OCI-LY1 (cell line): ENCODE measurements around the gene PRRT1.

Experiments
- H2AFZ ChIP-seq: fragments of 200-600 bp; sonication (generic), shearing (Covaris generic); 2 replicates; pipeline ENCODE4 v1.6.0; 2014; ENCODE audit warnings: antibody characterized with exemption, mild to moderate bottlenecking, low read length
- H3F3A ChIP-seq: fragments of 200-600 bp; sonication (generic), shearing (Covaris generic); 2 replicates; pipeline ENCODE4 v1.6.0; 2014; ENCODE audit warnings: mild to moderate bottlenecking, antibody characterized with exemption, low read length, moderate library complexity; ENCODE audit not compliant: insufficient read depth
- H3K27ac ChIP-seq: fragments of 200-600 bp; sonication (generic); 2 replicates; pipeline ENCODE4 v1.5.1; 2014; ENCODE audit warnings: low read length, mixed run types, mild to moderate bottlenecking, low read depth; ENCODE audit not compliant: poor library complexity, severe bottlenecking
- H3K27me3 ChIP-seq: fragments of 200-600 bp; sonication (generic); 2 replicates; pipeline ENCODE4 v1.6.0; 2014; ENCODE audit warnings: antibody characterized with exemption, mild to moderate bottlenecking, low read length, moderate library complexity; ENCODE audit not compliant: insufficient read depth
- H3K36me3 ChIP-seq: fragments of 200-600 bp; sonication (generic); 2 replicates; pipeline ENCODE4 v1.6.1; 2014; ENCODE audit warnings: mild to moderate bottlenecking, antibody characterized with exemption, low read length, moderate library complexity, mixed read lengths; ENCODE audit not compliant: insufficient read depth
- H3K4me1 ChIP-seq: fragments of 200-600 bp; sonication (generic); 2 replicates; pipeline ENCODE4 v1.5.1; 2014; ENCODE audit warnings: mild to moderate bottlenecking, low read length, moderate library complexity; ENCODE audit not compliant: insufficient read depth, severe bottlenecking
- H3K4me2 ChIP-seq: fragments of 200-600 bp; sonication (generic), shearing (Covaris generic); 2 replicates; pipeline ENCODE4 v1.6.1; 2014; ENCODE audit warnings: low read length
- H3K4me3 ChIP-seq: fragments of 200-600 bp; sonication (generic); 2 replicates; pipeline ENCODE4 v1.5.1; 2014; ENCODE audit warnings: low read length, low read depth, mild to moderate bottlenecking, mixed read lengths; ENCODE audit not compliant: poor library complexity, severe bottlenecking
- H3K79me2 ChIP-seq: fragments of 200-600 bp; shearing (Covaris generic); 2 replicates; pipeline ENCODE4 v1.6.1; 2016; ENCODE audit warnings: mixed run types, low read length, mixed read lengths; ENCODE audit not compliant: insufficient read depth
- H3K9ac ChIP-seq: fragments of 200-600 bp; sonication (generic), shearing (Covaris generic); 2 replicates; pipeline ENCODE4 v1.6.1; 2014; ENCODE audit warnings: mild to moderate bottlenecking, low read length, mixed read lengths
- H3K9me2 ChIP-seq: fragments of 200-600 bp; sonication (generic), shearing (Covaris generic); 2 replicates; pipeline ENCODE4 v1.6.1; 2014; ENCODE audit warnings: low read depth, mild to moderate bottlenecking, low read length, mixed read lengths
- H3K9me3 ChIP-seq: fragments of 200-600 bp; shearing (Covaris generic); 2 replicates; pipeline ENCODE4 v1.6.1; 2014; ENCODE audit warnings: low read length, mixed read lengths
- H4K20me1 ChIP-seq: fragments of 200-600 bp; sonication (generic), shearing (Covaris generic); 2 replicates; pipeline ENCODE4 v1.6.0; 2016; ENCODE audit warnings: mild to moderate bottlenecking, low read length; ENCODE audit not compliant: insufficient read depth
- CTCF ChIP-seq: fragments of 200-600 bp; sonication (generic), shearing (Covaris generic); IDR thresholded peaks from 2 replicates; pipeline ENCODE4 v1.5.1; 2017; ENCODE audit warnings: mild to moderate bottlenecking, antibody characterized with exemption, low read length, moderate library complexity, mixed read lengths
- EZH2 ChIP-seq: fragments of 200-600 bp; sonication (generic), shearing (Covaris generic); IDR thresholded peaks from 2 replicates; pipeline ENCODE4 v1.8.0; 2017; ENCODE audit warnings: borderline replicate concordance, mixed run types, mild to moderate bottlenecking, antibody characterized with exemption, low read length, moderate library complexity, mixed read lengths

PRRT1 gene

GRCh38 chr6:32129297-32130088, 22.2 kb downstream of the PRRT1 start:
- Histone ChIP-seq H2AFZ (0 out of 2 replicates have a peak overlapping the region, but pooled peaks have one; percentile 15), H3K4me2 (peak overlapping the region; percentile 89), H3K9ac (peak overlapping the region; percentile 76), H3K4me3 (peak overlapping the region; percentile 81), H4K20me1 (no peaks in the 10 kb centered on the region), H3K4me1 (peaks cover 30% of the 10 kb centered on the region), H3K79me2 (no peaks in the 10 kb centered on the region), H3K27ac (peak overlapping the region; percentile 56), H3K36me3 (peaks cover 18% of the 10 kb centered on the region), H3K9me3 (no peaks in the 10 kb centered on the region), H3K9me2 (no peaks in the 10 kb centered on the region), H3F3A (0 out of 2 replicates have a peak, but pooled peaks cover 4% of the 10 kb centered on the region), H3K27me3 (no peaks in the 10 kb centered on the region)
- TF ChIP-seq CTCF (no peak), EZH2 (no peak)

- H3K79me2 ChIP-seq = no peaks in the 10 kb centered on the region
- H4K20me1 ChIP-seq = no peaks in the 10 kb centered on the region
- TF ChIP-seq EZH2 (no peak), CTCF (no peak)
- H3K4me1 ChIP-seq = peaks cover 30% of the 10 kb centered on the region
- no peaks in the 10 kb centered on the region for H3K9me2 ChIP-seq
- H3K9ac ChIP-seq = peak overlapping the region; percentile 76
- peak overlapping the region; percentile 89 for H3K4me2 ChIP-seq
- H2AFZ ChIP-seq = no peak overlapping the region
- peak overlapping the region; percentile 56 for H3K27ac ChIP-seq
- 0 out of 2 replicates have a peak, but pooled peaks cover 4% of the 10 kb centered on the region for H3F3A ChIP-seq
- H3K36me3 ChIP-seq = peaks cover 25% of the 10 kb centered on the region
- H3K27me3 ChIP-seq = no peaks in the 10 kb centered on the region
- H3K9me3 ChIP-seq = no peaks in the 10 kb centered on the region
- peak overlapping the region; percentile 81 for H3K4me3 ChIP-seq
These were observed 22.9 kb downstream of the PRRT1 start for GRCh38 chr6:32128751-32129296.

- peak within 1 kb of the TSS; percentile 81 for H3K4me3 ChIP-seq
- peak within 1 kb of the TSS; percentile 91 for H3K9ac ChIP-seq
- 0 out of 2 replicates have a peak, but pooled peaks cover 4% of the 10 kb centered on the region for H3F3A ChIP-seq
- H3K9me2 ChIP-seq = no peaks in the 10 kb centered on the region
- TF ChIP-seq EZH2 = no peak
- no peak for TF ChIP-seq CTCF
- peaks cover 31% of the 10 kb centered on the region for H3K36me3 ChIP-seq
- peak within 1 kb of the TSS; percentile 56 for H3K27ac ChIP-seq
- no peaks in the 10 kb centered on the region for H3K79me2 ChIP-seq
- no peaks in the 10 kb centered on the region for H3K9me3 ChIP-seq
- H3K4me2 ChIP-seq = peak within 1 kb of the TSS; percentile 89
- H2AFZ ChIP-seq = no peak within 1 kb of the TSS
- no peaks in the 10 kb centered on the region for H3K27me3 ChIP-seq
- H4K20me1 ChIP-seq = no peaks in the 10 kb centered on the region
- H3K4me1 ChIP-seq = peaks cover 30% of the 10 kb centered on the region
These were observed 23.8 kb downstream of the PRRT1 start, which contains the start of gene ATF6B for GRCh38 chr6:32127717-32128592. TSS of gene ATF6B (minus strand) at chr6:32128246. CDS start at chr6:32128207, 39 bp downstream.
